ENCODE measurements around the gene PFKL.

Gene PFKL

DNA sequence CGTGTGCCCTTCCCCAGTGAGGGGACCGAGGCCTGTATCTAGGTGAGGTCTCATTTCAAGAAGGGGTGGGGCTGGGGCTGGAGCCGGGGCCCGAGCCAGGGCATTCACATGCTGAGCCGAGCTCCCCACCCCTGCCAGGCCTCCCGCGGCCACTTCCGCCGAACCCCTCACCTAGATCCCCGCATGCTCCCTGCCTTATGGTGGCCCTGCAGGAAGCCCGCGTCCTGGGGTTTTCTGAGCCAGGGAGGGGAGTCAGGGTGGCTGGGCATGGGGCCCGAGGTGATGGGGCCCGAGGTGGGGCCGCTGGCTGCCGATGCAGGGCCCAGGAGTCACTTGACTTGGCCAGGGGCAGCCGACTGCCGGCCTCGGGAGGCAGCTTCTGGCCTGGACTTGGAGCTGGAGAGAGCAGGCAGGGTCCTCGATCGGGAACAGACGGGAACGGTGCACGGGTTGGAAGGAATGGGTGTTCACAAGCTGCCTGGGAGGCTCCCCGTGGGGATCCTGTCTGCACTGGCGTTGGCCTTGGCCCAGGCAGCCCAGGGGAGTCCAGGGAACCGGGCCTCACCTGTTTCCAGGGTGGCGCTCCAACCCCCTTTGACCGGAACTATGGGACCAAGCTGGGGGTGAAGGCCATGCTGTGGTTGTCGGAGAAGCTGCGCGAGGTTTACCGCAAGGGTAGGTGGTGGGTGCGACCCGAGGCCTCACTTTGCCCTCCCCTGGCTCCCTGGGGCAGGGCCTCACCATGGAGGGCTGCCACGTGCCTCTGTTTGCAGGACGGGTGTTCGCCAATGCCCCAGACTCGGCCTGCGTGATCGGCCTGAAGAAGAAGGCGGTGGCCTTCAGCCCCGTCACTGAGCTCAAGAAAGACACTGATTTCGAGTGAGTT is 25.8 kb downstream of the PFKL start:
- no peak overlapping the region for H3K4me3 ChIP-seq (ENCODE audit: low read depth, low read length)

GRCh38 chr21:44326272-44326647 is 26.4 kb downstream of the PFKL start:
- H3K4me3 ChIP-seq (ENCODE audit: low read depth, low read length): no peak overlapping the region

DNA sequence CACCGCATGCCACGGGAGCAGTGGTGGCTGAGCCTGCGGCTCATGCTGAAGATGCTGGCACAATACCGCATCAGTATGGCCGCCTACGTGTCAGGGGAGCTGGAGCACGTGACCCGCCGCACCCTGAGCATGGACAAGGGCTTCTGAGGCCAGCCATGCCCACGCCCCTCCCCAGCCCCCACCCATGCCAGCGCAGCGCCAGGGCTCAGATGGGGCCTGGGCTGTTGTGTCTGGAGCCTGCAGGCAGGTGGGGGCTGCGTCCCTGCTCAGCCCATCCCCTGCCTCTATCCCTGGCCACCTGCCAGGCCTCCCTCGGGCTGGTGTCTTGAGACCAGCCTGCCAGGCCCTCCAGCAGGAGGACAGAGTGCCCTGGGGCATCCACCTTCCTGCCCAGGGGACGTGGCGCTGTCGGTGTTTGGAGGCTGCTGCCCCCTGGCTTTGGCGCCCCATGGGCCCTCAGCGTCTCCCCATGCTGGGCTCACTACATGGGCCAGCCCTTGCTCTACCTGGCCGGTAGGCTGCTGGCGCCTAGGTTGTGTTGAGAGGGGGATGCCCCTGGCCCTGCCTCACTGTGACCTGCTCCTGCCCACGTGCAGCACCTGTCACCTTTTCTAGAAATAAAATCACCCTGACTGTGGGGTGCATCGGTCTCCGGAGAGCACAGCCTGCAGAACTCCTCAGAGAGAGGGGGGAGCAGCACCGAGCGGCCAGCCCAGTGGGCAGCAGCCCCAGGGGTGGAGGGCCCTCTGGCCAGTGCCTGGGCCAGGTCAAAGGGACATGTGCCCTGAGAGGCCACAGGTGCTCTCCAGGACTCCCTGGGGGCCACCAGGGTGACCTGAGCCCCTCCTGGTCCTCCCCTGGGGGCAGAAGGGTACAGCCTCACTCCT is 27.1 kb downstream of the PFKL start:
- H3K4me3 ChIP-seq (ENCODE audit: low read depth, low read length): no peak overlapping the region

DNA sequence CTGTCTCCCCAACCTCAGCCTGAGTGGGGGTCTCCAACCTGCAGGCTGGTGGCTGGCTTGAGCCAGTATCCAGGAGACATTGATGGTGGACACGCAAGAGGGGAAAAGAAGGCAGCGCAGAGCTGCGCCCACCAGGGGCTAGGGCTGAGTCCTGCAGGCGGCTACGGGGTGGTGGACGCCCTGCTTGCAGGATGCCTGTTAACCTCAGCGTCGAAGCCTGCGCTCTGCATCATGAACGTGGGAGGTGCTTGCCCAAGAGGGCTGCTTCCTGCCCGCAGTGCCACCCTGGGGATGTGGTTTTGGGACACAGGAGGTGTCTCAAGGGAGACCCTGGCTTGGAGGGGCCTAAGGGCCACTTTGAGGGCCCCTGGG is 27.7 kb downstream of the PFKL start:
- H3K4me3 ChIP-seq (ENCODE audit: low read depth, low read length): no peak overlapping the region

- H3K4me3 ChIP-seq (ENCODE audit: low read depth, low read length): no peak overlapping the region
Measured at GRCh38 chr21:44328242-44328895, 28.5 kb downstream of the PFKL start.

DNA sequence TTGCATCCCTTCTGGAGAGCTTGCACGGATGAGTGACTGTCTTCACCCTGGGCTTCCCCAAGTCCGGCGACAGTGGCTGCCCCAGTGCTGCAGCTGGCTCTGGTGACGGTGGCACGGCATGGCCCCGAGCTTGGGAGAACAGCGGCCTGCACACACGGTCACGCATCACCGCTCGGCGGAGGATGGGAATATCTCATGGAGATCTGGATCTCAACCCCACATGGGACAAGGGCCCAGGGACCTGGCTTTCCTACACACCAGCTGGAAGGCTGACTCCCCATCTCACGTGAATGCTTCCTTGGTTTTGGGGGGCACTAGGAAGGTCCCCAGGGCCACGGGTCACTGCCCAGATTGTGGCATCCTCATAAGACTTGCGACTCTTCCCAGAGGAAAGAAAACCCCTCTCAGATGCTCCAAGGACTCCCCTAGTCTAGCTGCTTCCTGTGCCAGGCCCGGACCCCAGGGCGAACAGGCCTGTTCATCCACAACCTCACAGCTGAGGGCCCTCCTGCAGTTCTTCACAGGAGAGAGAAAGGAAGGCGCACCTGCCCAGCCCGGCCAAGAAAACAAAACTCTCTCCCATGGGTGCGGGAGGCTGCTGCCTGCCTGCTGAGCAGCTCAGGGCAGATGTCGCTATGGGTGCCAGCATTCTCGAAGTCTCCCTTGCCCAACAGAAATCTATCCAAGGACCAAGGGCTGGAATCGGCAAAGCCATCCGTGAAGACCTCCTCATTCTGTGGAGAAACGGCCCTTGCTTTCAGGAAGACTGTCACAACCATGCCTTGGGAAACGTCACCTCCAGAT is 29.4 kb downstream of the PFKL start:
- no peak overlapping the region for H3K4me3 ChIP-seq (ENCODE audit: low read depth, low read length)

GRCh38 chr21:44329971-44330681 is 30.3 kb downstream of the PFKL start:
- H3K4me3 ChIP-seq (ENCODE audit: low read depth, low read length): no peak overlapping the region

- H3K4me3 ChIP-seq (ENCODE audit: low read depth, low read length): no peak overlapping the region
Measured at GRCh38 chr21:44330698-44331097, 30.8 kb downstream of the PFKL start.

- H3K4me3 ChIP-seq (ENCODE audit: low read depth, low read length): no peak overlapping the region
Measured at GRCh38 chr21:44331209-44331608, 31.4 kb downstream of the PFKL start.

DNA sequence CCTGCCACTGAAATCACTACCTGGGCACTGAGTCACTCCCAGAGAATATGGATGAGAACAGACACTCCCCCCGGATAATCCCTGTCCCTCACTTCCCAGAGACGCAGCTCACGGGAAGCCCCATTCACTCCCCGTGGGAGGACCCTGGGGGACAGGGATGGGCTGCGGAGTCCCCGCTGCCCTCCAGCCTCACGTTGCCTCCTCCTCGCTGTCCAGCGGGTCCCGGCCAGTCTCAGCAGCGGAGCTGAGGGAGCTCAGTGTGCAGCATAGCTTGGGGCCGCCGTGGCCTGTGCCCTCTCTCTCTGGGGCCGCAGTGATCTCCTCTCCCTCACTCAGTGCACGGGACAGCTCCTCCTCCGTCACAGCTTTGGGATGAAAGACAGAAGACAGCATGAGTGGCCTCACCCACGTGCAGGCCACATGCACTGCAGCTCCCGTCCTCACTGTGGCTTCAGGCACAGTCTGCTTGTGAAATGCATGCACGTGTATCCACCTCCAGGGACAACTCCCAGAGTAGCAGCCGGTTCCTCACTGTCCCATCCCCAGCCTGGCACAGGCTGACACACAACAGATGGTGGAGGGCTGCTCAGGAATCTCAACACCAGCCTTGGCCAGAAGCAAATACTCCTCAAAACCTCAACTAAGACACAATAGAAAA is 31.9 kb downstream of the PFKL start:
- H3K4me3 ChIP-seq (ENCODE audit: low read depth, low read length): no peak overlapping the region

DNA sequence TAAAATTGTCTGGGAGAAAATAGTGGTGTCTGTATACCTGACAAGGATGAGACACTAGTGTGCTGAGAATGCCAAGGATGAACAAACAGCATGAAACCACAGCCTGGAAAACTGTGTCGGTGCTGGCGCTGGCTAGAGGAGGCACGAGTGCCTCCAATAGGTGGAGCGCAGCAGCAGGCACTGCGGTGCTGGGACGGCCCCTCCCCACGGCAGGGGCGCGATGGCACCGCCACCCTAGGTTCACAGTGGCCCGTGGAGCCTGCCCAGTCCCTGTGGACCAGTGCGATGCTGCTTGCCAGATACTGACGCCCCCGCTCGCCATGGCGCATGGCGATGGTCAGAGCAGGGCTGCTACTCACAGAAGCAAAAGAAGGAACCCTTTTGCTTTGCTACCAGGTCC is 32.5 kb downstream of the PFKL start:
- no peak overlapping the region for H3K4me3 ChIP-seq (ENCODE audit: low read depth, low read length)

DNA sequence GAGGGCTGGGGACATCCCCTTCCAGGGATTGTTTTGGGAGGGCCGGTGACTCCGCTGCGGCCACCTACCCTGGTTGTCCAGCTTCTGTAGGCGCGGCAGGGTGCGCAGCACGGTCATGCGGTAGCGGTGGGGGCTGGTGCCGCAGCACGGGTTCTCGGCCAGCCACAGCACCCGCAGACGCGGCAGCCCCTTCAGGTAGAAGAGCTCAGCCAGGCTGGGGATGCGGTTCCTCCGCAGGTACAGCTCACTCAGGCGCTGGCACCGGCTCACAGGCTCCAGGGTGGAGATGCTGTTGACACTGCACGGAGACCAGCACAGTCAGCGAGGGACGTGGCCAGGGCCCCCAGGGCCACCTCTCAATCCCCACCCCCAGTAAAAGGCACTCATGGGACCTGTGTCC is 33.1 kb downstream of the PFKL start:
- no peak overlapping the region for H3K4me3 ChIP-seq (ENCODE audit: low read depth, low read length)

DNA sequence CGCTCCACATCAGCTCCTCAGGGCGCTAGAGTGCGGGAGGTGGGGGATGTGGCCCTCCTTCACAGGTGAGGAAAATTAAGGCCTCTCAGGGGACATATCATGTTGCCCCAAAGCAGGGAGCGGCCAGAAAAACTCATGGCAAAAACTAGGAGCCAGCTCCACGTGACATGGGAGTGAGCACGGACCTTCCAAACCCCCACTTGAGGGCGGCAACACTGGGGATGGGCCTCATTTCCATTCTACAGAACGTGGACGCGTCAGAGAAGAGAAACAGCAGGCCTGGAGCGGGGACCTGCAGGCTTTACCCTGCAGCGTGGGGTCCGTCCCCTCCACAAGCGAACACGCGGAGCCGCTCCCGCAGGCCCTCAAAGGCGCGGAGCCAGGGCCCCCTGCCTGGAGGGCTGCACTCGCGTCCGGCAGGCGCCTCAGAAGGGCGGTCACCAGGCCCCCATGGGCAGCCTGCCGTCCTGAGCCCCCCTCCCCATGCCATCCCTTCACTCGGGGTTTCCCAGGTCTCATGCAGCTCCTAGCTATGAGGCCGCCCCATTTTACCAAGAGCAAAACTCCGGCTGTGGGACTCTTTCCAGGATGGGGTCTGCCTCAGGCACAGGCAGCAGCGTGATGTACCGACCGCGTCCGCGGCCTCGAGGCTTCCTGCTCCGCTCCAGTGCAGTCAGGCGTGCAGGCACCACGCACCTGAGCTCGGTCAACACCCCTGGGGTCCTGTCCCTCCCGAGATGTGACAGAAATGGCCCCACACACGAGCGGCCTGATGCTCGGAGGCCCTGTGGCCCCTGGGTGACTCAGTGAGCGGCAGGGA is 33.9 kb downstream of the PFKL start:
- H3K4me3 ChIP-seq (ENCODE audit: low read depth, low read length): no peak overlapping the region

DNA sequence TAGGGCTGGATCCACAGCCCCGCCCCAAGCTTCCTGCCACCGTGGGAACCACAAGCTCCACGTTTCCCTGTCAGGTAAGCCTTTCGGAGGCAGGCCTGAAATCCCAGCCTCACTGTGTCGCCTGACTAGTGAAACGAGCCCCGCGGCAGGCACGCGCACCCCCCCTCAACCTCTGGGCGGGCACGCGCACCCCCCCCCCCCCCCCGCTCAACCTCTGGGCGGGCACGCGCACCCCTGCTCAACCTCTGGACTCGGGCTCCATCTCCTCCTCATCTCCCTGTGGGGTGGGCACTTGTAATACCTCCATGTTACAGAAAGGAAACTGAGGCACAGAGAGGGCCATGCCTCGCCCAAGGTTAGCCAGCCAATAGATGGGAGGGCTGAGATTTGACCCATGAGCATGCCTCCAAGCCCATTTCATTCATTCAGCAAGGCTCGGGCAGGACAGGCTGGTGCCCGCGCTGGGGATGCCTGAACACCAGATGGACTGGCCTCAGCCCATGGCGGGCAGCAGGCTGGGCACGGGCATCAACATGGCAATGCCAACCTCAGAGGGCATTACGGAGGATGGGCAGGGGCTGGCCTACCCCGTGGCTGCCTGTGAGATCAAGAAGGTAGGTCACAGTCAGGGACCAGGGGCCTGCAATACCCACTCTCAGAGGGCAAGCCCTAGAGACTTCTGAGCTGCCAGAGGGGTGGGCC is 34.6 kb downstream of the PFKL start:
- no peak overlapping the region for H3K4me3 ChIP-seq (ENCODE audit: low read depth, low read length)

DNA sequence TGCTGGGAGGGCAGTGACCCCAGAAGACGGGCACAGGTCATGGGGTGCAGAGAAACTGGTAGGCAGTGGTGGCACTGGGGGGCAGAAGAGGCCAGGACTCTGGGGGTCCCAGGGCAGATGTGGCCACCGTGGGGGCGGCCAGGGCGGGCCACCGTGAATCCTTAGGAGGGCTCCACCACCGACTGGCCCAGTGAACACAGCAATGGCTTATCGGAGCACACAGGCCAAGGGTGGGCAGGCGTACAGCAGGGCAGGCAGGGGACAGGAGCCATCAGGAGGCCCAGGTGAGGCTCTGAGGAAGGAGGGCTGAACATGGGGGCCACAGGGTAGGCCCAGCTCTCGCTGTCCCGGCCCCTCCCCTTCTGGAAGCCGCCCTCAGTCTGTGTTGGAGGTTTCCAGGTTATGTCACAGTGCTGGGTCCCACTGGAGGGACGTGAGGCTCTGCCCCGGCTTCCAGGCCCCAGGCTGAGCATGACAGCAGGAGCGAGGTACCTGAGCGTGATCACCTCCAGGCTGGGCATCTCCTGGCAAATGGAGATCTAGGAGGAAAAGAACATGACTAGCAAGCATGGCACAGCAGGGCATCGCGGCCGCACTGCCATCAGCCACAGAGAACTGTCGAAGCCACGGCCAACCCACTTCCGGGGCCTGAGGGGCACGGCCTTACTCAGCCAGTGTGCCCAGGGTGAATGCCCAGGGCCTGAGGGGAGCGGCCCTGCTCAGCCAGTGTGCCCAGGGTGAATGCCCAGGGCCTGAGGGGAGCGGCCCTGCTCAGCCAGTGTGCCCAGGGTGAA is 35.6 kb downstream of the PFKL start:
- H3K4me3 ChIP-seq (ENCODE audit: low read depth, low read length): no peak overlapping the region

- no peak overlapping the region for H3K4me3 ChIP-seq (ENCODE audit: low read depth, low read length)
Measured at GRCh38 chr21:44337449-44337848, 37.6 kb downstream of the PFKL start.
